NT2/D1 (cell line): Measurements from ENCODE around the gene CXorf58.

ENCODE experiments used
- SUZ12 ChIP-seq: IDR thresholded peaks from 2 replicates; pipeline ENCODE4 v1.6.1; 2011; ENCODE audit not compliant: insufficient read length, insufficient read depth; ENCODE audit errors: extremely low read depth
- YY1 ChIP-seq: IDR thresholded peaks from 2 replicates; pipeline ENCODE4 v1.6.1; 2011; ENCODE audit not compliant: insufficient read length, insufficient read depth
- ZNF274 ChIP-seq: IDR thresholded peaks from 2 replicates; pipeline ENCODE4 v1.6.1; 2011; ENCODE audit warnings: mild to moderate bottlenecking, low read depth, low read length

- TF ChIP-seq SUZ12 (no peak), YY1 (no peak), ZNF274 (no peak)
Measured at GRCh38 chrX:23904096-23904495, 3.7 kb upstream of the CXorf58 start.
